Cerebellar nuclear complex (tissue), 1 donor: Measurements from ENCODE around the gene LSM4.
"Not testable (repeated sequence)": the region's sequence is repeated elsewhere in the genome, so short reads cannot be mapped to it uniquely, and the experiment has no call there.

ENCODE experiments used
- DNase-seq, 2 experiments: peaks; one replicate each; lab custom pipeline; 2025; lab: John Stamatoyannopoulos, UW

Gene LSM4

GRCh38 chr19:18340990-18341868 is 18.4 kb upstream of the LSM4 start:
- DNase-seq = no peak

GRCh38 chr19:18340190-18340989 is 17.5 kb upstream of the LSM4 start, which contains the start of gene PGPEP1:
PGPEP1 (plus strand) TSS chr19:18340598; CDS start chr19:18340682, 84 bp downstream.
- DNase-seq = peak in 1 of 2 experiments; percentile 9

GRCh38 chr19:18339723-18340122 is 16.8 kb upstream of the LSM4 start:
- no peak for DNase-seq

GRCh38 chr19:18338541-18338940 is 15.7 kb upstream of the LSM4 start:
- no peak for DNase-seq

DNA sequence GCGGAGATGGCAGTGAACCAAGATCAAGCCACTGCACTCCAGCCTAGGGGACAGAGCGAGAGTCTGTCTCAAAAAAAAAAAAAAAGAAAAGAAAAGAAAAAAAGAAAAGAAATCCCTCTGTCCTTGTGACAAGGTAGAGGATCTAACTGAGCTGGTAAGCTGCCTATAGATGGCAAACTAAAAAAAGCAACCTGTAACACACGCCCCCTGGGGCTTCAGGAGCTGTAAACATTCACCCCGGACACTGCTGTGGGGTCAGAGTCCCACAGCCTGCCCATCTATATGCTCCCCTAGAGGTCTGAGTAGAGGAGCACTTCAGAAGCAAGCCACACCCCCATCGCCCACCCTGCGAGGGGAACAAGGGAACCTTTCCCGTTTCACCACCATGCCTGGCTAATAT is 13.2 kb upstream of the LSM4 start:
- no peak for DNase-seq

- DNase-seq = no peak
Measured at GRCh38 chr19:18333680-18334079, 10.8 kb upstream of the LSM4 start.

- DNase-seq = no peak
Measured at GRCh38 chr19:18332917-18333530, 10.1 kb upstream of the LSM4 start.

- no peak for DNase-seq
Measured at GRCh38 chr19:18330868-18331267, 8.0 kb upstream of the LSM4 start.

DNA sequence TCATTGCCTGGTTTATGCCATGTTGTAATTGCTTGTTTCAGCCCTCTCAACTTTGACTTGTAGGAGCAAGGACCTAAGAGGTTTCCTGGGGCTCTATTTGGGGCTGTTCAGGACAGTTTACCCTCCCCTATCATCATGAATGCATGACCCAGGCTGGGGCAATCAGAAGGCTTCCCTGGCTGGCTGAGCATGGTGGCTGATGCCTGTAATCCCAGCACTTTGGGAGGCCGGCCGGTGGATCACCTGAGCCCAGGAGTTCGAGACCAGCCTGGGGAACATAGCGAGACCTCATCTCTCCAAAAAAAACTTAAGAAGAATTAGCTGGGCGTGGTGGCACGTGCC is 6.1 kb upstream of the LSM4 start:
- DNase-seq = no peak

GRCh38 chr19:18328340-18329034 is 5.6 kb upstream of the LSM4 start:
- peak; percentile 81 to 96 for DNase-seq

DNA sequence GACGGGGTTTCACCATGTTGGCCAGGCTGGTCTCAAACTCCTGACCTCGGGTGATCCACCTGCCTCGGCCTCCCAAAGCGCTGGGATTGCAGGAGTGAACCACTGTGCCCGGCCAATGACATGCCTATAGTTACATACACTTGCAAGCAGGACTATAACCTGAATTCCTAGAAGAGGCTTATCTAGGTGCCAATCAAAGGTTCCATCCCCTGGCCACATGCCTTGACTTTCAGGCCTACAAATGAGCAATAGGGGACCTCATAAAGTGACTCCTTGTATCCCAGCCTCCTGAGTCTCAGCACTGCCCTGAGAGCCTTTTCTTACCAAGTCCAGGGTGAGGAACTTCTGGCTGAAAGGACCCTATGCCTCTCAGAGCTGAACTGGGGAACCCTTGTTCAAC is 3.9 kb upstream of the LSM4 start:
- DNase-seq = no peak

DNA sequence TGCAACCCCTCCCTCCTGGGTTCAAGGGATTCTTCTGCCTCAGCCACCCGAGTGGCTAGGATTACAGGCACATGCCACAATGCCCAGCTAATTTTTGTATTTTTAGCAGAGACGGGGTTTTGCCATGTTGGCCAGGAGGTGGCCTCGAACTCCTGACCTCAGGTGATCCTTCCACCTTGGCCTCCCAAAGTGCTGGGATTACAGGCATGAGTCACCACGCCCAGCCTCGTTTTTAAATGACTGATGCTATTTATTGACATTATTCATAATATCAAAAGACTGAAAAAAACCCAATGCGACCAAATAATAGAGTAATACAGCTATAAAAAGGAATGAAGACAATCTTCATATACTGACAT is 1.5 kb upstream of the LSM4 start:
- not testable (repeated sequence) for DNase-seq

DNA sequence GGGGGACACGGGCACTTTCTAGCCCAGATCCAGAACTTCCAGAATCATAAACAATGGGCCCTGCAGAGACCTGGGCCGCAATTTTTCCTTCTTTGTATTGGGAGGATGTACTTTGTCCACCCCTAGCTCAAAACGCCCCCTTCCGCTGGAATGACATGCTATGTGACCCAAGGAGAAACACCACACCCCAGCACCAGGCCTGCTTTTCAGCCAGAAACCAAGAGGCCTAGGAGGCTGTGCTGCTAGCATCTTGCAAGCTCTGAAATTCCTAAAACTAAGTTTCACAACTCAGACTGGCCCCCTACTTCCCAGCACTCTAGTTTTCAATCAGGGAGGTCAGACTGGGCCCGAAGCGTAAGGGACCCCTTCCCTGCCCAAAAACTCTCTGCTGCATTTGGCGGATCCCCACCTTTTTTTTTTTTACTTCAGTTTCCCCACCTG is 538 bp downstream of the LSM4 start:
- no peak for DNase-seq

DNA sequence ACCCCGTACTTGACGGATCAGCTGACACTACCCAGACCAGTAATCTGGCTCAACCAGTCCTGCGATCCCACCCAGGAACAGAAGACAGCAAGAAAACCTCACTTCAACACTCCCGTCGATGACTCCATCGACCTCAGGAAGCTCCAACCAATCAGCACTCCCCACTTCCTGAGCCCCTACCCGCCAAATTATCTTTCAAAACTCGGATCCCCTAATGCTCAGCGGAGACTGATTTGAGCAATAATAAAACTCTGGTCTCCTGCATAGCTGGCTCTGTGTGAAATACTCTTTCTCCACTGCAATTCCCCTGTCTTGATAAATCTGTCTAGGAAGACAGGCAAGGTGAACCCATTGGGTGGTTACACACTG is 1.2 kb downstream of the LSM4 start:
- no peak for DNase-seq

- DNase-seq = no peak
Measured at GRCh38 chr19:18320865-18321733, 1.8 kb downstream of the LSM4 start.

- DNase-seq = no peak
Measured at GRCh38 chr19:18319591-18320135, 3.2 kb downstream of the LSM4 start.

GRCh38 chr19:18317961-18318800 is 4.7 kb downstream of the LSM4 start:
- DNase-seq = no peak

GRCh38 chr19:18313398-18313797 is 9.5 kb downstream of the LSM4 start:
- no peak for DNase-seq

DNA sequence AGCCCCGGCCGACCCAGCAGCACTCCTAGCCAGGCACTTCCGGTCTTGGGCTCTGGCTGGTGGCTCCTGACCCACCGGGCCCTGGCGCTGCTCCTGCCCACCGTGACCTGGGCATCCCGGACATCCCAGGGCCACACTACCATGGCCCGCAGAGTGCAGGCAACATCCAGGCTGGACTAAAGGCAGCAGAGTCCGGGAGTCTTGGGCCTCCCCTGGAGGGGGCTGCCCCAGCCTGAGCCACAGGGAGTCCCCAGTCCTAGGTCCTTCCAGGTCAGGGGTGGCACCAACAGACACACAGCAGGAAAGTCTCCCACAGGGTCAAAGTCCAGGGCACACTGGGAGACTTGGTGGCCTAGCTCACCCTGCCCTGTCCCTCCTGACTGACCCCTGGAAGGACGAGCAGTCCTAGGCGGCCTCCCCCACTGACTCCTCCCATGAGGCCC is 10.8 kb downstream of the LSM4 start:
- DNase-seq = no peak
